Loucy (cell line): ENCODE measurements around the gene CNDP2.

Experiments used
- H2AFZ ChIP-seq: fragments of 200-600 bp; sonication (generic); 2 replicates; pipeline ENCODE4 v1.6.0; 2016; ENCODE audit warnings: antibody characterized with exemption, mild to moderate bottlenecking, low read length, moderate library complexity
- H3F3A ChIP-seq: fragments of 200-600 bp; 2 replicates; pipeline ENCODE4 v1.6.0; 2016; ENCODE audit warnings: antibody characterized with exemption, low read depth, mild to moderate bottlenecking
- H3K27me3 ChIP-seq: fragments of 200-600 bp; sonication (generic); 2 replicates; pipeline ENCODE4 v1.6.1; 2014; ENCODE audit warnings: low read length, mild to moderate bottlenecking; ENCODE audit not compliant: insufficient read depth, poor library complexity, severe bottlenecking
- H3K36me3 ChIP-seq: fragments of 200-600 bp; sonication (generic); 2 replicates; pipeline ENCODE4 v1.6.1; 2016; ENCODE audit warnings: low read length; ENCODE audit not compliant: insufficient read depth
- H3K4me1 ChIP-seq: fragments of 200-600 bp; sonication (generic); 2 replicates; pipeline ENCODE4 v1.5.1; 2014; ENCODE audit warnings: low read length, mild to moderate bottlenecking; ENCODE audit not compliant: insufficient read depth, poor library complexity, severe bottlenecking
- H3K4me2 ChIP-seq: fragments of 200-600 bp; sonication (generic); 2 replicates; pipeline ENCODE4 v1.6.0; 2014; ENCODE audit warnings: antibody characterized with exemption, low read length, low read depth, mild to moderate bottlenecking; ENCODE audit not compliant: poor library complexity, severe bottlenecking
- H3K4me3 ChIP-seq: fragments of 200-600 bp; sonication (generic); 2 replicates; pipeline ENCODE4 v1.5.1; 2014; ENCODE audit warnings: low read length, mild to moderate bottlenecking, mixed read lengths; ENCODE audit not compliant: poor library complexity, severe bottlenecking
- H3K79me2 ChIP-seq: fragments of 200-600 bp; sonication (generic); 2 replicates; pipeline ENCODE4 v1.6.1; 2014; ENCODE audit warnings: low read length; ENCODE audit not compliant: insufficient read depth
- H3K9ac ChIP-seq: fragments of 200-600 bp; sonication (generic); 2 replicates; pipeline ENCODE4 v1.6.0; 2014; ENCODE audit warnings: mild to moderate bottlenecking, low read depth, low read length, moderate library complexity; ENCODE audit not compliant: poor library complexity, severe bottlenecking
- H3K9me2 ChIP-seq: fragments of 200-600 bp; sonication (generic); replicated peaks from 2 replicates; pipeline ENCODE4 v1.6.1; 2016; ENCODE audit warnings: low read depth, low read length, mixed read lengths
- H3K9me3 ChIP-seq: fragments of 200-600 bp; sonication (generic); 2 replicates; pipeline ENCODE4 v1.6.1; 2014; ENCODE audit warnings: mild to moderate bottlenecking, antibody characterized with exemption, low read length, low read depth; ENCODE audit not compliant: insufficient read depth
- H4K20me1 ChIP-seq: fragments of 200-600 bp; sonication (generic); 2 replicates; pipeline ENCODE4 v1.6.0; 2014; ENCODE audit warnings: antibody characterized with exemption, low read length, mild to moderate bottlenecking; ENCODE audit not compliant: insufficient read depth, poor library complexity, severe bottlenecking
- CTCF ChIP-seq: fragments of 200-600 bp; sonication (generic); conservative IDR thresholded peaks from 2 replicates; pipeline ENCODE4 v1.5.1; 2014; ENCODE audit warnings: mild to moderate bottlenecking, antibody characterized with exemption, low read length
- EZH2phosphoT487 ChIP-seq: fragments of 200-600 bp; IDR thresholded peaks from 2 replicates; pipeline ENCODE4 v1.6.1; 2018; ENCODE audit warnings: antibody characterized with exemption, mild to moderate bottlenecking, moderate library complexity, borderline replicate concordance

CNDP2 gene

GRCh38 chr18:74512321-74513053 lies 16.3 kb downstream of the CNDP2 start:
- Histone ChIP-seq H2AFZ (no peak overlapping the region), H3K4me1 (no peaks in the 10 kb centered on the region), H3K9me2 (no peaks in the 10 kb centered on the region), H4K20me1 (no peaks in the 10 kb centered on the region), H3K9me3 (no peaks in the 10 kb centered on the region), H3K4me2 (no peak overlapping the region), H3F3A (no peaks in the 10 kb centered on the region), H3K27me3 (no peaks in the 10 kb centered on the region), H3K4me3 (no peak overlapping the region), H3K79me2 (no peaks in the 10 kb centered on the region), H3K9ac (no peak overlapping the region), H3K36me3 (peaks cover 80% of the 10 kb centered on the region; the same call in 1 of the 2 replicates)
- TF ChIP-seq EZH2phosphoT487: no peak
- TF ChIP-seq CTCF: no peak

- Histone ChIP-seq H3K27me3 (no peaks in the 10 kb centered on the region), H3K4me2 (no peak overlapping the region), H3K9ac (no peak overlapping the region), H3K9me2 (no peaks in the 10 kb centered on the region), H3K79me2 (no peaks in the 10 kb centered on the region), H3K4me3 (no peak overlapping the region), H3K36me3 (peaks cover 74% of the 10 kb centered on the region; the same call in 1 of the 2 replicates), H4K20me1 (no peaks in the 10 kb centered on the region), H3F3A (no peaks in the 10 kb centered on the region), H2AFZ (no peak overlapping the region), H3K9me3 (no peaks in the 10 kb centered on the region), H3K4me1 (no peaks in the 10 kb centered on the region)
- TF ChIP-seq EZH2phosphoT487: no peak
- TF ChIP-seq CTCF: no peak
These were observed 17.2 kb downstream of the CNDP2 start for GRCh38 chr18:74513149-74513882.

- H3K4me3 ChIP-seq: no peak overlapping the region
- H3K36me3 ChIP-seq: peaks cover 74% of the 10 kb centered on the region; the same call in 1 of the 2 replicates
- no peaks in the 10 kb centered on the region for H3K27me3 ChIP-seq
- TF ChIP-seq EZH2phosphoT487 (no peak), CTCF (no peak)
- no peaks in the 10 kb centered on the region for H3K9me2 ChIP-seq
- H3K4me1 ChIP-seq: no peaks in the 10 kb centered on the region
- H3K9me3 ChIP-seq: no peaks in the 10 kb centered on the region
- H3K4me2 ChIP-seq: no peak overlapping the region
- no peaks in the 10 kb centered on the region for H4K20me1 ChIP-seq
- H3F3A ChIP-seq: no peaks in the 10 kb centered on the region
- no peak overlapping the region for H2AFZ ChIP-seq
- H3K79me2 ChIP-seq: no peaks in the 10 kb centered on the region
- H3K9ac ChIP-seq: no peak overlapping the region
These were observed 17.7 kb downstream of the CNDP2 start for GRCh38 chr18:74513883-74514205.
